HepG2 (cell line): ENCODE data around the gene TMEM139. TPM values are rescaled to one million over a fixed set of nuclear protein-coding genes. Genes with fewer than 3 reads are reported as not detected.
A peak's percentile ranks its signal among the peaks of the same experiment; 100 is the strongest.

ENCODE experiments used
- ATAC-seq: fragments of 200-7000 bp; cut with Tn5 transposase; 3 replicates; pipeline ENCODE4 v1.9.1; 2020; ENCODE audit warnings: mild to moderate bottlenecking, moderate library complexity
- BruUV-seq: library from RNA; stranded (reverse); fragments of 400-500 nt; replicated peaks from 2 replicates; lab custom pipeline; 2021; lab: Mats Ljungman, UMichigan
- CTCF ChIA-PET: fragments of 300-600 bp; formaldehyde crosslinking; extraction: SDS; loops from one replicate; lab custom pipeline; 2021; ENCODE audit warnings: low total read pairs, inconsistent platforms, low intra/inter-chr PET ratio; lab: Yijun Ruan, JAX
- POLR2A ChIA-PET: fragments of 350-600 bp; sonication (Branson Sonifier 250); formaldehyde crosslinking; loops from one replicate; lab custom pipeline; 2020; ENCODE audit warnings: antibody characterized with exemption, inconsistent platforms; lab: Yijun Ruan, JAX
- DNase-seq: peaks from one replicate; pipeline ENCODE4 v3.0.0-alpha.2; 2015; ENCODE audit warnings: low spot score
- FAIRE-seq: peaks from 3 replicates; lab custom pipeline; 2011; peaks lifted over from hg19 to GRCh38; lab: Jason Lieb, UNC
- H2AFZ ChIP-seq: one replicate; pipeline ENCODE4 v1.6.1; 2011; ENCODE audit warnings: low read length, inconsistent platforms
- H3K27ac ChIP-seq: fragments of 300-600 bp; 3 replicates; pipeline ENCODE4 v1.8.0; 2011; ENCODE audit warnings: mixed run types, mild to moderate bottlenecking, mixed read lengths, low read length, inconsistent platforms; ENCODE audit not compliant: insufficient read depth; ENCODE audit errors: extremely low read length
- H3K27me3 ChIP-seq, 2 experiments: fragments of 200-600 bp in 1 of 2; 2 replicates in 1 of 2; 3 replicates in 1 of 2; pipeline versions ENCODE4 v1.6.0 to v1.8.0; 2011; ENCODE audit warnings: low read length in 2 of 2, mild to moderate bottlenecking in 2 of 2, moderate library complexity in 2 of 2, inconsistent platforms in 1 of 2; ENCODE audit not compliant: insufficient read depth in 2 of 2, control insufficient read depth in 1 of 2
- H3K36me3 ChIP-seq, 2 experiments: fragments of 200-600 bp in 1 of 2; replicated peaks in 1 of 2; 2 replicates in 1 of 2; 3 replicates in 1 of 2; pipeline versions ENCODE4 v1.5.1 to v1.8.0; 2011; ENCODE audit warnings: low read length in 2 of 2, inconsistent platforms in 1 of 2; ENCODE audit not compliant: insufficient read depth in 2 of 2, control insufficient read depth in 1 of 2
- H3K4me1 ChIP-seq: 2 replicates; pipeline ENCODE4 v1.5.1; 2012; ENCODE audit warnings: low read length, inconsistent platforms; ENCODE audit not compliant: insufficient read depth
- H3K4me2 ChIP-seq: 2 replicates; pipeline ENCODE4 v1.6.0; 2011; ENCODE audit warnings: low read depth, low read length, inconsistent platforms
- H3K4me3 ChIP-seq, 3 experiments: fragments of 200-600 bp in 1 of 3; sonication (generic), shearing (Covaris generic) in 1 of 3; replicated peaks in 1 of 3; 2 replicates each; pipeline ENCODE4 v1.5.1; 2011 to 2016; ENCODE audit warnings: low read length in 3 of 3, inconsistent platforms in 2 of 3, low read depth in 2 of 3, mild to moderate bottlenecking in 2 of 3, control low read depth in 1 of 3, mixed read lengths in 1 of 3; ENCODE audit not compliant: insufficient read depth in 1 of 3
- H3K79me2 ChIP-seq: one replicate; pipeline ENCODE4 v1.6.1; 2011; ENCODE audit warnings: low read length, inconsistent platforms; ENCODE audit not compliant: insufficient read depth
- H3K9ac ChIP-seq: 2 replicates; pipeline ENCODE4 v1.6.0; 2011; ENCODE audit warnings: mild to moderate bottlenecking, low read depth, low read length, inconsistent platforms; ENCODE audit not compliant: insufficient read depth
- H3K9me3 ChIP-seq: 2 replicates; pipeline ENCODE4 v1.5.1; 2012; ENCODE audit warnings: mild to moderate bottlenecking, low read length
- H4K20me1 ChIP-seq: 2 replicates; pipeline ENCODE4 v1.6.0; 2011; ENCODE audit warnings: inconsistent platforms, mild to moderate bottlenecking, low read length, moderate library complexity; ENCODE audit not compliant: insufficient read depth
- RFX5 ChIP-seq: IDR thresholded peaks from 2 replicates; pipeline ENCODE4 v1.6.1; 2011; ENCODE audit warnings: low read depth, low read length, improper control_type of control experiment
- THAP7 ChIP-seq: sonication (generic); formaldehyde crosslinking; IDR thresholded peaks from 2 replicates; pipeline ENCODE4 v1.8.1; 2023; ENCODE audit warnings: mild to moderate bottlenecking, missing genetic modification reagents
- ZMAT5 ChIP-seq: sonication (generic); formaldehyde crosslinking; IDR thresholded peaks from 2 replicates; pipeline ENCODE4 v1.5.0; 2020; ENCODE audit warnings: mild to moderate bottlenecking, low read depth, missing genetic modification reagents, borderline replicate concordance
- WGBS: methylation state at CpG from one replicate; pipeline ENCODE4 v1.1.6; 2017; ENCODE audit warnings: low lambda C conversion rate; 5-methylcytosine and 5-hydroxymethylcytosine counted together
- in situ Hi-C: cut with HindIII; loops from 2 replicates; pipeline ENCODE4 v1.10.0; 2017; ENCODE audit warnings: low pct_unique_long_range_greater_than_20kb; ENCODE audit not compliant: extremely low pct_ligation_motif_present
- intact Hi-C: fragments of 100-400 bp; cut with micrococcal nuclease; formaldehyde crosslinking; loops from one replicate; pipeline ENCODE4 v1.10.0; 2022; ENCODE audit not compliant: unreplicated experiment
- polyA plus RNA-seq, 8 experiments: library from polyadenylated mRNA; depleted of rRNA in 3 of 8; stranded (reverse) in 7 of 8; unstranded in 1 of 8; fragments of >200 nt; fragmentation: Illumina TruSeq in 4 of 8; extraction: Trizol in 4 of 8; gene quantifications; 2 replicates each; pipeline versions ENCODE4 v1.2.1 to v1.2.3, GENCODE V29; 2011 to 2016; ENCODE audit warnings: low read depth in 4 of 8, missing spikeins in 1 of 8, mixed read lengths in 1 of 8; ENCODE audit not compliant: insufficient read depth in 1 of 8
- total RNA-seq, 5 experiments: library from RNA; depleted of rRNA; stranded (reverse); fragments of >200 nt; fragmentation: Illumina TruSeq; extraction: Trizol; gene quantifications; 2 replicates each; pipeline ENCODE4 v1.2.3, GENCODE V29; 2016; ENCODE audit warnings: low read depth in 1 of 5
- TF ChIP-seq, protein P1 (sequence below): sonication (generic); formaldehyde crosslinking; IDR thresholded peaks from 2 replicates; pipeline ENCODE4 v1.5.0; 2020; ENCODE audit warnings: missing genetic modification reagents
- TF ChIP-seq, protein P2 (sequence below): sonication (generic); formaldehyde crosslinking; IDR thresholded peaks from 2 replicates; pipeline ENCODE4 v1.4.0; 2020; ENCODE audit warnings: missing genetic modification reagents, borderline replicate concordance
- TF ChIP-seq, protein P3 (sequence below): sonication (generic); formaldehyde crosslinking; IDR thresholded peaks from 2 replicates; pipeline ENCODE4 v1.4.0; 2020; ENCODE audit warnings: missing genetic modification reagents
- TF ChIP-seq, protein P4 (sequence below): sonication (generic); formaldehyde crosslinking; IDR thresholded peaks from 2 replicates; pipeline ENCODE4 v1.5.1; 2020; ENCODE audit warnings: mild to moderate bottlenecking, missing genetic modification reagents, moderate library complexity

Gene TMEM139
- total and polyA plus RNA-seq, 2 of the 13 experiments (the other 11 are each of a cell fraction or from before 2014, with no cell fraction given): 7.9 to 14.0 TPM

- TF ChIP-seq, protein P1, sequence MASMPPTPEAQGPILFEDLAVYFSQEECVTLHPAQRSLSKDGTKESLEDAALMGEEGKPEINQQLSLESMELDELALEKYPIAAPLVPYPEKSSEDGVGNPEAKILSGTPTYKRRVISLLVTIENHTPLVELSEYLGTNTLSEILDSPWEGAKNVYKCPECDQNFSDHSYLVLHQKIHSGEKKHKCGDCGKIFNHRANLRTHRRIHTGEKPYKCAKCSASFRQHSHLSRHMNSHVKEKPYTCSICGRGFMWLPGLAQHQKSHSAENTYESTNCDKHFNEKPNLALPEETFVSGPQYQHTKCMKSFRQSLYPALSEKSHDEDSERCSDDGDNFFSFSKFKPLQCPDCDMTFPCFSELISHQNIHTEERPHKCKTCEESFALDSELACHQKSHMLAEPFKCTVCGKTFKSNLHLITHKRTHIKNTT: no peak
- TF ChIP-seq, protein P2, sequence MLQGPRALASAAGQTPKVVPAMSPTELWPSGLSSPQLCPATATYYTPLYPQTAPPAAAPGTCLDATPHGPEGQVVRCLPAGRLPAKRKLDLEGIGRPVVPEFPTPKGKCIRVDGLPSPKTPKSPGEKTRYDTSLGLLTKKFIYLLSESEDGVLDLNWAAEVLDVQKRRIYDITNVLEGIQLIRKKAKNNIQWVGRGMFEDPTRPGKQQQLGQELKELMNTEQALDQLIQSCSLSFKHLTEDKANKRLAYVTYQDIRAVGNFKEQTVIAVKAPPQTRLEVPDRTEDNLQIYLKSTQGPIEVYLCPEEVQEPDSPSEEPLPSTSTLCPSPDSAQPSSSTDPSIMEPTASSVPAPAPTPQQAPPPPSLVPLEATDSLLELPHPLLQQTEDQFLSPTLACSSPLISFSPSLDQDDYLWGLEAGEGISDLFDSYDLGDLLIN (CRISPR knock-in tag): no peak
- TF ChIP-seq, protein P3, sequence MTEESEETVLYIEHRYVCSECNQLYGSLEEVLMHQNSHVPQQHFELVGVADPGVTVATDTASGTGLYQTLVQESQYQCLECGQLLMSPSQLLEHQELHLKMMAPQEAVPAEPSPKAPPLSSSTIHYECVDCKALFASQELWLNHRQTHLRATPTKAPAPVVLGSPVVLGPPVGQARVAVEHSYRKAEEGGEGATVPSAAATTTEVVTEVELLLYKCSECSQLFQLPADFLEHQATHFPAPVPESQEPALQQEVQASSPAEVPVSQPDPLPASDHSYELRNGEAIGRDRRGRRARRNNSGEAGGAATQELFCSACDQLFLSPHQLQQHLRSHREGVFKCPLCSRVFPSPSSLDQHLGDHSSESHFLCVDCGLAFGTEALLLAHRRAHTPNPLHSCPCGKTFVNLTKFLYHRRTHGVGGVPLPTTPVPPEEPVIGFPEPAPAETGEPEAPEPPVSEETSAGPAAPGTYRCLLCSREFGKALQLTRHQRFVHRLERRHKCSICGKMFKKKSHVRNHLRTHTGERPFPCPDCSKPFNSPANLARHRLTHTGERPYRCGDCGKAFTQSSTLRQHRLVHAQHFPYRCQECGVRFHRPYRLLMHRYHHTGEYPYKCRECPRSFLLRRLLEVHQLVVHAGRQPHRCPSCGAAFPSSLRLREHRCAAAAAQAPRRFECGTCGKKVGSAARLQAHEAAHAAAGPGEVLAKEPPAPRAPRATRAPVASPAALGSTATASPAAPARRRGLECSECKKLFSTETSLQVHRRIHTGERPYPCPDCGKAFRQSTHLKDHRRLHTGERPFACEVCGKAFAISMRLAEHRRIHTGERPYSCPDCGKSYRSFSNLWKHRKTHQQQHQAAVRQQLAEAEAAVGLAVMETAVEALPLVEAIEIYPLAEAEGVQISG (CRISPR knock-in tag): peak; percentile 69
- no peak for TF ChIP-seq RFX5
These were observed 3.4 kb downstream of the TMEM139 start, which contains the start of gene CASP2 (continued) for GRCh38 chr7:143287935-143288826.

DNA sequence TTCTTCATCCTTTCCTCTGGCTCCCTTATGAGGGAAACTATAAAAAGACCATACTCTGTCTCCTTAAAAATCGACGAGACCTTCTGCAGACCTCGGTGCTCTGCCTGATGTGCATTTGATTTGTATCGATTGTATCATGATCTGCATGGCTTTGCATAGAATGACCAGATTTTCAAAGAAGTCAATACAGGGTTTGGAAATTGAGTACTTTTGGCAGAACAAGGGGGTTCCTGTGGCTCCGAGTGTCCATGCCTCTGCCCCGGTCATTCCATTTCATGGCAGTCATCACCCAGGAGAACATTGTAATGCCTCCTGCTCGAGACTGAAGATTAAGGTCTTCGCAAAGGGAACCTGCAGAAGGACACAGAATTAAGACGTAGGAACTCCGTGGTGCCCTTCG lies 4.1 kb downstream of the TMEM139 start:
- no peak for ATAC-seq
- FAIRE-seq: no peak
- peak overlapping the region; percentile 64 for H2AFZ ChIP-seq
- no peaks in the 10 kb centered on the region for H4K20me1 ChIP-seq
- H3K9ac ChIP-seq: peak overlapping the region; percentile 83
- in situ Hi-C loops (no loop called here), intact Hi-C loops (loop anchor here (1.0 kb wide), 1 partner anchor 16 kb away; no protein-coding TSS in a partner anchor)
- peaks cover 26% of the 10 kb centered on the region for H3K79me2 ChIP-seq
- TF ChIP-seq THAP7 (CRISPR knock-in tag) (0 out of 2 replicates have a peak, but pooled peaks have one; percentile 7), ZMAT5 (CRISPR knock-in tag) (no peak)
- TF ChIP-seq, protein P4, sequence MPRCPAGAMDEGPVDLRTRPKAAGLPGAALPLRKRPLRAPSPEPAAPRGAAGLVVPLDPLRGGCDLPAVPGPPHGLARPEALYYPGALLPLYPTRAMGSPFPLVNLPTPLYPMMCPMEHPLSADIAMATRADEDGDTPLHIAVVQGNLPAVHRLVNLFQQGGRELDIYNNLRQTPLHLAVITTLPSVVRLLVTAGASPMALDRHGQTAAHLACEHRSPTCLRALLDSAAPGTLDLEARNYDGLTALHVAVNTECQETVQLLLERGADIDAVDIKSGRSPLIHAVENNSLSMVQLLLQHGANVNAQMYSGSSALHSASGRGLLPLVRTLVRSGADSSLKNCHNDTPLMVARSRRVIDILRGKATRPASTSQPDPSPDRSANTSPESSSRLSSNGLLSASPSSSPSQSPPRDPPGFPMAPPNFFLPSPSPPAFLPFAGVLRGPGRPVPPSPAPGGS (CRISPR knock-in tag): peak; percentile 5; the same call in 1 of the 2 replicates
- peak overlapping the region; percentile 78 for H3K27ac ChIP-seq
- no peak for DNase-seq
- TSS peak; percentile 72 for BruUV-seq
- H3K9me3 ChIP-seq: no peaks in the 10 kb centered on the region
- ChIA-PET POLR2A (interaction anchor here (1.2 to 2.7 kb wide), 5 partner anchors 8 to 107 kb away, joined by 4 to 44 read pairs (median 6); partner anchors contain the start of gene GSTK1), CTCF (interaction anchor here (3.1 kb wide), 1 partner anchor 48 kb away, joined by 7 read pairs; no protein-coding TSS in a partner anchor)
- H3K4me3 ChIP-seq: peak overlapping the region; percentile 72 to 80 (median 79)
- H3K27me3 ChIP-seq: no peaks in the 10 kb centered on the region; a peak in 1 of 5 replicates
- H3K36me3 ChIP-seq: peaks cover 6 to 22% of the 10 kb centered on the region in 2 experiments; a peak in 4 of 5 replicates
- peaks cover 57% of the 10 kb centered on the region for H3K4me1 ChIP-seq
- peak overlapping the region; percentile 96 for H3K4me2 ChIP-seq
- WGBS: 1% methylated on average over 9 of the region's 11 CpGs
